Prostate gland (tissue), 2 donors: ENCODE results near the gene LRCH3.
"Not testable (repeated sequence)": the region's sequence is repeated elsewhere in the genome, so short reads cannot be mapped to it uniquely, and the experiment has no call there.

ENCODE experiments used
- POLR2AphosphoS5 ChIP-seq: sonication (generic); formaldehyde crosslinking; IDR thresholded peaks from one replicate; pipeline ENCODE4 v1.6.1; 2017; ENCODE audit warnings: antibody characterized with exemption
- TF ChIP-seq, protein P1 (sequence below), 4 experiments: fragments of 200-600 bp in 2 of 4; fragments of 450-650 bp in 2 of 4; sonication (generic) in 2 of 4; IDR thresholded peaks; 1 replicate in 3 of 4; 2 replicates in 1 of 4; pipeline ENCODE4 v1.5.1; 2016 to 2019; ENCODE audit warnings: antibody characterized with exemption in 4 of 4, mild to moderate bottlenecking in 2 of 4, moderate library complexity in 2 of 4

DNA sequence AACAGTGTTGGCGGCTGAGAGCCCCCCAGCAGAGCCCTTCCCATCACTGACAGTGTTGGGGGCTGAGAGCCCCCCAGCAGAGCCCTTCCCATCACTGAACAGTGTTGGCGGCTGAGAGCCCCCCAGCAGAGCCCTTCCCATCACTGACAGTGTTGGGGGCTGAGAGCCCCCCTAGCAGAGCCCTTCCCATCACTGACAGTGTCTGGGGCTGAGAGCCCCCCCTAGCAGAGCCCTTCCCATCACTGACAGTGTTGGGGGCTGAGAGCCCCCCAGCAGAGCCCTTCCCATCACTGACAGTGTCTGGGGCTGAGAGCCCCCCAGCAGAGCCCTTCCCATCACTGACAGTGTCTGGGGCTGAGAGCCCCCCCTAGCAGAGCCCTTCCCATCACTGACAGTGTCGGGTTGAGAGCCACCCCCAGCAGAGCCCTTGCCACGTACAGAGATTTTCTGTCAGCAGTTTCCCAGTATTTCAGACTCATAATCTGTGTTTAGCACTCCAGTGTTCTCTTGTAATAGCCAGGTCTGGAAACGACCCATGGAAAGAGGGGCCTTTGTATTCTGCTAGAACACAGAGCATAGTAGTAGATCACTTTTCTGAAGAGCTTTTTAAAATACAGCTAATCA, 96.5 kb downstream of the LRCH3 start:
- TF ChIP-seq, protein P1, sequence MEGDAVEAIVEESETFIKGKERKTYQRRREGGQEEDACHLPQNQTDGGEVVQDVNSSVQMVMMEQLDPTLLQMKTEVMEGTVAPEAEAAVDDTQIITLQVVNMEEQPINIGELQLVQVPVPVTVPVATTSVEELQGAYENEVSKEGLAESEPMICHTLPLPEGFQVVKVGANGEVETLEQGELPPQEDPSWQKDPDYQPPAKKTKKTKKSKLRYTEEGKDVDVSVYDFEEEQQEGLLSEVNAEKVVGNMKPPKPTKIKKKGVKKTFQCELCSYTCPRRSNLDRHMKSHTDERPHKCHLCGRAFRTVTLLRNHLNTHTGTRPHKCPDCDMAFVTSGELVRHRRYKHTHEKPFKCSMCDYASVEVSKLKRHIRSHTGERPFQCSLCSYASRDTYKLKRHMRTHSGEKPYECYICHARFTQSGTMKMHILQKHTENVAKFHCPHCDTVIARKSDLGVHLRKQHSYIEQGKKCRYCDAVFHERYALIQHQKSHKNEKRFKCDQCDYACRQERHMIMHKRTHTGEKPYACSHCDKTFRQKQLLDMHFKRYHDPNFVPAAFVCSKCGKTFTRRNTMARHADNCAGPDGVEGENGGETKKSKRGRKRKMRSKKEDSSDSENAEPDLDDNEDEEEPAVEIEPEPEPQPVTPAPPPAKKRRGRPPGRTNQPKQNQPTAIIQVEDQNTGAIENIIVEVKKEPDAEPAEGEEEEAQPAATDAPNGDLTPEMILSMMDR (IDR thresholded peaks at IDR 0.05): not testable (repeated sequence)
- TF ChIP-seq POLR2AphosphoS5: not testable (repeated sequence)
